Smooth muscle cell (in vitro differentiated cells): ENCODE measurements around the gene FUS. TPM values are rescaled to one million over a fixed set of nuclear protein-coding genes. Genes with fewer than 3 reads are reported as not detected.
"Not testable (repeated sequence)": the region's sequence is repeated elsewhere in the genome, so short reads cannot be mapped to it uniquely, and the experiment has no call there.

Experiments used
- DNase-seq: peaks from one replicate; lab custom pipeline; 2025; ENCODE audit not compliant: unreplicated experiment; lab: John Stamatoyannopoulos, UW
- H2AFZ ChIP-seq: fragments of 200-600 bp; sonication (generic); 2 replicates; pipeline ENCODE4 v1.6.0; 2016; ENCODE audit warnings: antibody characterized with exemption, low read depth, mild to moderate bottlenecking
- H3F3A ChIP-seq: fragments of 200-600 bp; sonication (generic); 2 replicates; pipeline ENCODE4 v1.6.0; 2017; ENCODE audit warnings: antibody characterized with exemption, low read depth
- H3K27ac ChIP-seq: fragments of 200-600 bp; sonication (generic); 2 replicates; pipeline ENCODE4 v1.5.1; 2016; ENCODE audit warnings: low read depth, mild to moderate bottlenecking
- H3K27me3 ChIP-seq: fragments of 200-600 bp; sonication (generic); 2 replicates; pipeline ENCODE4 v1.6.1; 2016; ENCODE audit warnings: low read depth, mild to moderate bottlenecking
- H3K36me3 ChIP-seq: fragments of 200-600 bp; sonication (generic); 2 replicates; pipeline ENCODE4 v1.5.1; 2016; ENCODE audit warnings: low read depth
- H3K4me1 ChIP-seq: fragments of 200-600 bp; sonication (generic); 2 replicates; pipeline ENCODE4 v1.5.1; 2016; ENCODE audit warnings: low read depth
- H3K4me2 ChIP-seq: fragments of 200-600 bp; sonication (generic); 2 replicates; pipeline ENCODE4 v1.6.0; 2016; ENCODE audit warnings: mild to moderate bottlenecking
- H3K4me3 ChIP-seq: fragments of 200-600 bp; sonication (generic); 2 replicates; pipeline ENCODE4 v1.5.1; 2016; ENCODE audit warnings: mild to moderate bottlenecking
- H3K79me2 ChIP-seq: fragments of 200-600 bp; sonication (generic); 2 replicates; pipeline ENCODE4 v1.6.0; 2016; ENCODE audit warnings: low read depth, mild to moderate bottlenecking
- H3K9ac ChIP-seq: fragments of 200-600 bp; sonication (generic); 2 replicates; pipeline ENCODE4 v1.6.0; 2016; ENCODE audit warnings: low read depth
- H3K9me3 ChIP-seq: fragments of 200-600 bp; sonication (generic); replicated peaks from 2 replicates; pipeline ENCODE4 v1.5.1; 2016; ENCODE audit warnings: low read depth
- H4K20me1 ChIP-seq: fragments of 200-600 bp; sonication (generic); 2 replicates; pipeline ENCODE4 v1.6.0; 2016; ENCODE audit warnings: low read depth
- WGBS: methylation state at CpG from one replicate; pipeline ENCODE4 v1.1.7; 2016; ENCODE audit warnings: low lambda C conversion rate; 5-methylcytosine and 5-hydroxymethylcytosine counted together
- polyA plus RNA-seq: library from polyadenylated mRNA; unstranded; fragments of >200 nt; fragmentation: Nextera tagmentation; extraction: Ambion mirVana; gene quantifications from 2 replicates; pipeline ENCODE4 v1.2.1, GENCODE V29; 2016
- total RNA-seq: library from RNA; depleted of rRNA; stranded (reverse); fragments of >200 nt; gene quantifications from 2 replicates; pipeline ENCODE4 v1.2.3, GENCODE V29; 2014
- TF ChIP-seq, protein P1 (sequence below): fragments of 200-600 bp; sonication (generic); IDR thresholded peaks from 2 replicates; pipeline ENCODE4 v1.5.1; 2017; ENCODE audit warnings: borderline replicate concordance, mild to moderate bottlenecking, antibody characterized with exemption; ENCODE audit not compliant: insufficient read depth, poor library complexity, severe bottlenecking

FUS gene
- total and polyA plus RNA-seq, 2 experiments from 2014 or later = 58.6 to 225 TPM

GRCh38 chr16:31192856-31193642, 13.1 kb downstream of the FUS start:
- TF ChIP-seq, protein P1, sequence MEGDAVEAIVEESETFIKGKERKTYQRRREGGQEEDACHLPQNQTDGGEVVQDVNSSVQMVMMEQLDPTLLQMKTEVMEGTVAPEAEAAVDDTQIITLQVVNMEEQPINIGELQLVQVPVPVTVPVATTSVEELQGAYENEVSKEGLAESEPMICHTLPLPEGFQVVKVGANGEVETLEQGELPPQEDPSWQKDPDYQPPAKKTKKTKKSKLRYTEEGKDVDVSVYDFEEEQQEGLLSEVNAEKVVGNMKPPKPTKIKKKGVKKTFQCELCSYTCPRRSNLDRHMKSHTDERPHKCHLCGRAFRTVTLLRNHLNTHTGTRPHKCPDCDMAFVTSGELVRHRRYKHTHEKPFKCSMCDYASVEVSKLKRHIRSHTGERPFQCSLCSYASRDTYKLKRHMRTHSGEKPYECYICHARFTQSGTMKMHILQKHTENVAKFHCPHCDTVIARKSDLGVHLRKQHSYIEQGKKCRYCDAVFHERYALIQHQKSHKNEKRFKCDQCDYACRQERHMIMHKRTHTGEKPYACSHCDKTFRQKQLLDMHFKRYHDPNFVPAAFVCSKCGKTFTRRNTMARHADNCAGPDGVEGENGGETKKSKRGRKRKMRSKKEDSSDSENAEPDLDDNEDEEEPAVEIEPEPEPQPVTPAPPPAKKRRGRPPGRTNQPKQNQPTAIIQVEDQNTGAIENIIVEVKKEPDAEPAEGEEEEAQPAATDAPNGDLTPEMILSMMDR = no peak
- Histone ChIP-seq H2AFZ (no peak overlapping the region), H3K9me3 (no peaks in the 10 kb centered on the region), H3K4me1 (no peaks in the 10 kb centered on the region), H3K9ac (no peak overlapping the region), H3K4me2 (no peak overlapping the region), H3K79me2 (peaks cover 26% of the 10 kb centered on the region), H3K4me3 (no peak overlapping the region), H3F3A (peaks cover 72% of the 10 kb centered on the region), H3K36me3 (peaks cover 52% of the 10 kb centered on the region), H3K27me3 (no peaks in the 10 kb centered on the region), H4K20me1 (peaks cover 100% of the 10 kb centered on the region), H3K27ac (no peak overlapping the region)
- no peak for DNase-seq
- WGBS = 96% methylated on average over 16 of the region's 16 CpGs

GRCh38 chr16:31193874-31194273, 13.9 kb downstream of the FUS start:
- H3K36me3 ChIP-seq = peaks cover 44% of the 10 kb centered on the region
- DNase-seq = no peak
- peaks cover 100% of the 10 kb centered on the region for H4K20me1 ChIP-seq

GRCh38 chr16:31194898-31195297, 15.0 kb downstream of the FUS start:
- Histone ChIP-seq H2AFZ (no peak overlapping the region), H4K20me1 (peaks cover 100% of the 10 kb centered on the region), H3K4me2 (no peak overlapping the region), H3K4me1 (no peaks in the 10 kb centered on the region), H3K9me3 (no peaks in the 10 kb centered on the region), H3K79me2 (peaks cover 10% of the 10 kb centered on the region), H3K27ac (no peak overlapping the region), H3K9ac (no peak overlapping the region), H3F3A (peaks cover 65% of the 10 kb centered on the region), H3K4me3 (no peak overlapping the region), H3K36me3 (peaks cover 34% of the 10 kb centered on the region), H3K27me3 (no peaks in the 10 kb centered on the region)
- 94% methylated on average over 7 of the region's 7 CpGs for WGBS
- TF ChIP-seq, protein P1 = no peak
- DNase-seq = no peak

More at GRCh38 chr16:31193874-31194273, 13.9 kb downstream of the FUS start:
- Histone ChIP-seq H3F3A (peaks cover 68% of the 10 kb centered on the region), H3K27me3 (no peaks in the 10 kb centered on the region), H3K9me3 (no peaks in the 10 kb centered on the region), H2AFZ (no peak overlapping the region), H3K9ac (no peak overlapping the region), H3K27ac (no peak overlapping the region), H3K4me3 (no peak overlapping the region), H3K4me1 (no peaks in the 10 kb centered on the region), H3K79me2 (peaks cover 20% of the 10 kb centered on the region), H3K4me2 (no peak overlapping the region)
- WGBS = 95% methylated on average over 2 of the region's 2 CpGs
- TF ChIP-seq, protein P1 = no peak

DNA sequence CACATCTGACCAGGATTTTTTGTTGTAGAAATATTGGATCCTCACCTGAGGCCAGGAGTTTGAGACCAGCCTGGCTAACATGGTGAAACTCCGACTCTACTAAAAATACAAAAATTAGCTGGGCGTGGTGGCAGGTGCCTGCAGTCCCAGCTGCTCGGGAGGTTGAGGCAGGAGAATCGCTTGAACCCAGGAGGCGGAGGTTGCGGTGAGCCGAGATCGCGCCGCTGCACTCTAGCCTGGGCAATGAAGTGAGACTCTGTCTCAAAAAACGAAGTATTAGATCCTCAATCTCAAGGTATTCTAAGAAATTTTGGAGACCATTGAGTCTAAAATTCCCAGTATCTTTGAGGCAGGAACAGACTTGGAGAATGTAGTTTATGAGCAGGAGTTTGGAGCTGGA, 15.9 kb downstream of the FUS start:
- not testable (repeated sequence) for H3K27ac ChIP-seq, H3K4me2 ChIP-seq, H3K79me2 ChIP-seq, H3K4me3 ChIP-seq, H3K9ac ChIP-seq, DNase-seq, H3K27me3 ChIP-seq, H2AFZ ChIP-seq, H3K9me3 ChIP-seq, H3K4me1 ChIP-seq
- Histone ChIP-seq H4K20me1 (peaks cover 100% of the 10 kb centered on the region), H3K36me3 (peaks cover 27% of the 10 kb centered on the region), H3F3A (peaks cover 62% of the 10 kb centered on the region)
- WGBS = 97% methylated on average over 11 of the region's 11 CpGs
